Measurements from ENCODE around the gene LAMA3. TPM values are rescaled to one million over a fixed set of nuclear protein-coding genes. Genes with fewer than 3 reads are reported as not detected.
"Not testable (repeated sequence)": the region's sequence is repeated elsewhere in the genome, so short reads cannot be mapped to it uniquely, and the experiment has no call there.

The LAMA3 gene
- total RNA-seq, 8 experiments from 2014 or later: 0.22 to 20.5 (median 1.9) TPM

DNA sequence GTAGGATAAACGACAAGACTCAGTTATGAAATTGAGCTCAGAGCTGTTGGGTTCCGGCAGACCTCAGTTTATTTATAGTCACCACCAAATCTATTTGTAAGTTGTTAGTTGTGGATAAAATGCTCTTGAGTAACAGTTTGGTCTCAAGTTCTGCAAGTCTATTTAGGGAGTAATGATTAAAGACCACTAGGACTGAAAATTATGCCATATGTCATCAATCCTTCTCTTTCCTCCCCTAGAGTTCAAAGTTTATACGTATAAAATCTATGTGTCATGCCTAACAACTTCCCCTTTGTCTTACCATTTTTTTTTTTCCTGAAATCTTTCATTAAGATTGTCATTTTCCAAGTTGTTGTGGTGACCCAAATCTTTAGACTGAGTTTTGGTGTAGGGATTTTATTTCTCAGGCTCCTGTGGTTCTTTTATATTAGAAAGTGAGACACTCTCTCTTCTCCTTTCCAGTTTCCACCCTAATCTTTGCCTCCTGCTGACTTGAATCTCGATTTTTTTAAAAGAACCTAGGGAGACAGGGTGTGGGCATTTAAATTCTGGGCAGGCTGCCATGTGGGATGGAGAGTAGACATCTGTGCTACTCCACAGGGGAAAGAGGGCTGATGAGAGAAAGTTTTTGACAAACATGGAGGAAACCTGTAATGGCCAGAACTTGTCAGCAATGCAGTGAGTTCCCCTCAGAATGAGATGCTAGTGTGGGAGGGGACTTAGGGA is 51.0 kb downstream of the LAMA3 start:
- WGBS, 10 experiments: 13 to 100% (median 62%) methylated on average over 1 to 4 of the region's 4 CpGs
- H3K4me1 ChIP-seq (replicated peaks in 1 of 2): no peaks in the 10 kb centered on the region
- no peak overlapping the region for H3K4me3 ChIP-seq
- H3K27ac ChIP-seq: no peak overlapping the region
- peak in 3 of 8 experiments; percentile 76 to 80 (median 79) for ATAC-seq (replicated peaks in 6 of 8)
- in situ Hi-C loops (cut with MboI; ENCODE audit: low pct_unique_long_range_greater_than_20kb in 2 of 9, low sequenced_read_pairs in 9 of 9, unreplicated experiment in 9 of 9): no loop called here

DNA sequence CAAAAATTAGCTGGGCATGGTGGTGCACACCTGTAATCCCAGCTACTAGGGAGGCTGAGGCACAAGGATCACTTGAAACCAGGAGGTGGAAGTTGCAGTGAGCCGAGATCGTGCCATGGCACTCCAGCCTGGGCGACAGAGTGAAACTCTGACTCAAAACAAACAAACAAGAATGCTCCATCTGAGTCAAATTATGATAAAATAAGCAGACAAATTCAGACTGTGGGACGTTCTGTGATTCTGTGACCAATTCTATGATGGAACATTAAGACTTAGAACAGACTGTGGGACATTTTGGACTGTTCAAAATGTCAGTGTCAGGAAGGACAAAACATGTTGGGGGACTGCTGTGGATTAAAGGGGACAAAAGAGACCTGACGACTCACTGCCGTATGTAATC is 52.7 kb downstream of the LAMA3 start:
- ATAC-seq (replicated peaks in 6 of 8); H3K27ac ChIP-seq; H3K4me1 ChIP-seq (replicated peaks in 1 of 2); in situ Hi-C loops (cut with MboI; ENCODE audit: low pct_unique_long_range_greater_than_20kb in 2 of 9, low sequenced_read_pairs in 9 of 9, unreplicated experiment in 9 of 9); H3K4me3 ChIP-seq: not testable (repeated sequence)
- WGBS, 10 experiments: 12 to 91% (median 88%) methylated on average over 2 to 6 of the region's 6 CpGs; no CpG with 5 or more reads in 1 of the 10 experiments

DNA sequence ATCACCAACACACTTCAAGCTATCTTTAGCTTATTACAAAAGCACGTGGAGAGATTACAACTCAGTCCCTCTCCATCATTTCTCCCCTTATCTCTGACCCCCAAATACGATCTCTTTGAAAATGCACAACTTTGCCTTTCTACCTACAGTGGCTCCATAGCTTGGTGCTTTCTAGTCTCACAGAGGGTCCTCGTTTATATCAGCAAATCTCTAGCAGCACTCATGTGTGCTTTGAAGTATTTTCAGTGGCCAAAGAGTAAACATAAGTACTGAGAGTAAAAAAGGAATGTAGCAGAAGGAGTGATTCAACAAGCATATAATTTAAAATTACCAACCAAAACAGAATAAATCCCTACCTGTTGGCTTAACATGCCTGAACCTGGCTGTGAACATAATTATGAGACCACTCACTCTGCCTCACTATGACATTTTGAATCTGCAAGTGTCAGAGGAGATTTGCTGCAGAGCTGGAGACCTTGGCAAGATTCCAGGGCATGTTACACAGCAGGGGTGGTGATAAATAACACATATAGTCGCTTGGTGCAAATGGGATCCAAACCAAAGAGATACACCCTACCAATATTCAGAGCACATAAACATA is 54.6 kb downstream of the LAMA3 start:
- Histone ChIP-seq H3K27ac (no peak overlapping the region), H3K4me3 (no peak overlapping the region), H3K4me1 (replicated peaks in 1 of 2) (no peaks in the 10 kb centered on the region)
- 19 to 68% (median 49%) methylated on average over 1 to 4 of the region's 4 CpGs; no CpG with 5 or more reads in 1 of the 10 experiments for WGBS, 10 experiments
- in situ Hi-C loops (cut with MboI; ENCODE audit: low pct_unique_long_range_greater_than_20kb in 2 of 9, low sequenced_read_pairs in 9 of 9, unreplicated experiment in 9 of 9): no loop called here
- no peak for ATAC-seq (replicated peaks in 6 of 8)

DNA sequence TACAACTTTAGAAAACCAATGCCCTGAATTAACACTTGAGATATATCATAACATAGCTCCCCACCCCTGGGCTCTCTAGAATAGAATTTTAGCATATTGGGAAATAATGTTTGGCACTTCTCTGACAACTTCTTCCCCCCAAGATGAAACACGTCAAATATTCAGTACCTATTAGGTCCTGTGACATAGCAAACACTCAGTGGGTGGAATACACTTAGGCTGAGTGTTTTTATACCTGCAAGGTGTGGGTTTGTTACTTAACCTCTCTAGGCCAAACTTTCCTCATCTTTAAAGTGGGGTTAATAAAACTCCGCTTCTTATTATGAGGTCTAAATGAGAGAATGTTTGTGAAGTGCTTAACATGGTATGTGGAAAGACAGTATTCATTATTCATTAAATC is 56.1 kb downstream of the LAMA3 start:
- 62 to 100% (median 98%) methylated on average over 1 to 2 of the region's 2 CpGs; no CpG with 5 or more reads in 2 of the 10 experiments for WGBS, 10 experiments
- no peak for ATAC-seq (replicated peaks in 6 of 8)

DNA sequence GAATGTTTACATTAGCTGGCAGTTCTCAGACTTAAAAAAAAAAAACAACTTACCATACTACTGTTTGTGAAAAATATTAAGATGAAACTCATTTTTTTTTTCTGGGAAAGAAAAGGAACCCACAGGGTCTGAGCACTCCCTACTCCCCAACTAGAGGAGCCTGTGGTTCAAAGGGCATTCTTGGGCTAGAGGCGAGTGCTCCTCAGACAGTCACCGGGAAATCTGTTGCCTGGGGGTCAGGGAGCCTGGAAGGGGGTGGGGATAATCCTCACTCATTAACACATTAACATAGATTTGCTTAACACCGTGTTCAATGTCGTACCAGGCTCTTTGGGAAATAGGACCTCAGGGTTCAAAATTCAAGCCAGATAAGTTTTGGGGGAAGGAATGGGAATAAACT is 57.6 kb downstream of the LAMA3 start:
- no peak for ATAC-seq (replicated peaks in 6 of 8)
- WGBS, 10 experiments: 38 to 100% (median 76%) methylated on average over 1 to 4 of the region's 4 CpGs; no CpG with 5 or more reads in 5 of the 10 experiments
- H3K27ac ChIP-seq: no peak overlapping the region
- no peak overlapping the region for H3K4me3 ChIP-seq
- in situ Hi-C loops (cut with MboI; ENCODE audit: low pct_unique_long_range_greater_than_20kb in 2 of 9, low sequenced_read_pairs in 9 of 9, unreplicated experiment in 9 of 9): no loop called here
- H3K4me1 ChIP-seq (replicated peaks in 1 of 2): no peaks in the 10 kb centered on the region

More for the DNA sequence above, 56.1 kb downstream of the LAMA3 start:
- no peaks in the 10 kb centered on the region for H3K4me1 ChIP-seq (replicated peaks in 1 of 2)
- no peak overlapping the region for H3K27ac ChIP-seq
- no peak overlapping the region for H3K4me3 ChIP-seq
- in situ Hi-C loops (cut with MboI; ENCODE audit: low pct_unique_long_range_greater_than_20kb in 2 of 9, low sequenced_read_pairs in 9 of 9, unreplicated experiment in 9 of 9): no loop called here

DNA sequence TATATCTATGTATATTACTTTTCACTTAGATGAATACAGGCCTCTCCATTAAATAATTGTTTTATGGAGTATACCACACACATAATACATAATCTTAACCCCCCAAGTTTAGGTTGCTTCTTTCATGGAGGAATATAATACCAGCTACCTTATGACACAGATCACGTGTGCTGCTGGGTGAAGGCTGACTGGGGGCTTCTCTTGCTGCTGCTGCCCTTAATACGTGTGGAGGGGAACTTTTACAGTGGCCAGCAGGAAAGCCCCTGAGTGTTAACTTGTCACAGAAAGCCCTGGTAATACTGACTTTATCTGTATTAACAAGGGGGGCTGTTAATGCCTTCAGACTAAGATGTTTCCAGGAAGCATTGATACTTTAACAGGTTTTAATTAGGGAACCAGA is 63.1 kb downstream of the LAMA3 start:
- H3K27ac ChIP-seq: no peak overlapping the region
- WGBS, 10 experiments: 16 to 80% (median 63%) methylated on average over 1 to 2 of the region's 2 CpGs; no CpG with 5 or more reads in 5 of the 10 experiments
- H3K4me1 ChIP-seq (replicated peaks in 1 of 2): no peaks in the 10 kb centered on the region
- no peak overlapping the region for H3K4me3 ChIP-seq
- ATAC-seq (replicated peaks in 6 of 8): no peak
- in situ Hi-C loops (cut with MboI; ENCODE audit: low pct_unique_long_range_greater_than_20kb in 2 of 9, low sequenced_read_pairs in 9 of 9, unreplicated experiment in 9 of 9): loop anchor here in 1 of 9 experiments (25.0 kb wide), 1 partner anchor 110 kb away; no protein-coding TSS in a partner anchor

DNA sequence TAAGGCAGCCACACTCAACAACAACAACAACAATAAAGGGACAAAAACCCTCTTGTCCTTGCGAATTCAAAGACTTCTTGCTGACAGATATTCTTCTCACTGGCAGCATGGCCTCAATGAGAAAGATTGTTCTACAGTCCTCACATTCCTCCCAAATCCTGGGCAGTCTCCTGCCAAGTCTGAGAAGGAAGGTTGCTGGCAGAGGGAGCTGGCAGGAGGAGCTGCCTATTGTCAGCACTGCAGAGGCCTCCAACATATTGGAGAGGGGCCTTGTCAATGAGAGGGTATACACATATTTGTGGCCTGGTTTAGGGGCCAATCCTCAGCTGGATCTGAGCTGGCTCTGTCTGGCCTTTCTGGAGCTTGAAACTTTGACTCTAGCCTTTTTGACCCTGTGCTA is 63.5 kb downstream of the LAMA3 start:
- no peaks in the 10 kb centered on the region for H3K4me1 ChIP-seq (replicated peaks in 1 of 2)
- H3K4me3 ChIP-seq: no peak overlapping the region
- ATAC-seq (replicated peaks in 6 of 8): peak in 1 of 8 experiments; percentile 72
- H3K27ac ChIP-seq: no peak overlapping the region
- in situ Hi-C loops (cut with MboI; ENCODE audit: low pct_unique_long_range_greater_than_20kb in 2 of 9, low sequenced_read_pairs in 9 of 9, unreplicated experiment in 9 of 9): loop anchor here in 1 of 9 experiments (25.0 kb wide), 1 partner anchor 110 kb away; no protein-coding TSS in a partner anchor
- WGBS, 10 experiments: 14 to 86% (median 59%) methylated on average over 1 of the region's 1 CpG; no CpG with 5 or more reads in 4 of the 10 experiments

DNA sequence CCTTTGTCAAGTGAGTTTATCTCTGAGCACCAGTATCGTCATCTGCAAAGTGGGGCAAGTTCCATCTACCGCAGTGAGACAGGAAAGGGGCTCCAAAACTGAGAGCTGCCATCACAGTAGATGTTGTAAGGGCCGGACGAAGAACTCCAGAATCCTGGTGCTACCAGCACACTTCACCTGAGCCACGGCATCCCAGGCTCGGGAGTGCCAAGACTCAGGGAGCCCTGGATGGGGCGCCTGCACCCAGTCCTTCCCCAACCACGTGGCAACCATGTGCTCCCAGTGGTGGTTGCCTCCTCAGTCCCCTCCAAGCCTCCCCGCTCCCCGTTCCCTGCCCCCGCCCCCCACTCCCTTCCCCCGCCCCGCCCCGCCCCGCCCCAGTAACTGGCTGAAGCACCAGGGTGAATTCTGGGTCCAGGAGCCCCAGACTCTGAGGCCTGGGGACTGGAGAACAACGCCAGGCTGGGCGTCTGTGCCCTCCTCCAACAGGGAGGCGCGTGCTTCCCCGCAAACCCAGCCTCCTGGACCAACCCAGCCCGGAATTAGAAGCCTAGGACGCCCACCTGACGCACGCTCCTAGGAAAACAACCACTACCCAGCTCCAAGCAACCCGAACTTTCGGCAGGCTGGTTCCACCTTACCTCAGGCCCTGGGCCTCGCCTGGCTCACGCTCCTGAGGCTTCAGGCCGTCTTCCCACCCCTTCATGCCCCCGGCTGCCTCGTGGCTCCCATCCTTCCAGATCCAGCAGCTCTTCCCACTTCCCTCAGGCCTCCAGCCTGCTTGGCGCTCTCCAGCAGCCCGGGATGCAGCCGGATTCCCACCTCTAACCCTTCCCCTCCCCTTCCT is 67.6 kb downstream of the LAMA3 start:
- no peak for ATAC-seq (replicated peaks in 6 of 8)
- Histone ChIP-seq H3K4me1 (replicated peaks in 1 of 2) (no peaks in the 10 kb centered on the region), H3K27ac (no peak overlapping the region), H3K4me3 (no peak overlapping the region)
- in situ Hi-C loops (cut with MboI; ENCODE audit: low pct_unique_long_range_greater_than_20kb in 2 of 9, low sequenced_read_pairs in 9 of 9, unreplicated experiment in 9 of 9): loop anchor here in 1 of 9 experiments (25.0 kb wide), 1 partner anchor 105 kb away; no protein-coding TSS in a partner anchor
- WGBS, 10 experiments: 100% methylated on average over 1 to 2 of the region's 34 CpGs; no CpG with 5 or more reads in 7 of the 10 experiments

DNA sequence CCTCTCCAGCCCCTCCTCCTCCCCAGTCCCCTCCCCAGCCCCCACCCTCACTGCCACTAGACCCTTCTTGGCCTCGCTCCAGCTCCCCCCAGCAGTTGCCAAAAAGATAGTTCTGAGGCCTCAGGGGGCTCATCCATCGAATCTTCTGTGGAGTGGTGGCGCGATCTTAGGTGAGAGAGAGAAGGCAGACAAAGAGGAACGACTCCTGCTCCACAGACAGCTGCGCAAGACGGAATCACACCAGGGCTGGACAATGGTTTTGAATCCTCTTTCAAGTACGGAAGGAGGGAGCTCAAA is 68.1 kb downstream of the LAMA3 start:
- in situ Hi-C loops (cut with MboI; ENCODE audit: low pct_unique_long_range_greater_than_20kb in 2 of 9, low sequenced_read_pairs in 9 of 9, unreplicated experiment in 9 of 9): loop anchor here in 1 of 9 experiments (25.0 kb wide), 1 partner anchor 105 kb away; no protein-coding TSS in a partner anchor
- Histone ChIP-seq H3K4me1 (replicated peaks in 1 of 2) (no peaks in the 10 kb centered on the region), H3K27ac (no peak overlapping the region), H3K4me3 (no peak overlapping the region)
- 50 to 100% (median 86%) methylated on average over 1 to 4 of the region's 8 CpGs; no CpG with 5 or more reads in 5 of the 10 experiments for WGBS, 10 experiments
- ATAC-seq (replicated peaks in 6 of 8): no peak

DNA sequence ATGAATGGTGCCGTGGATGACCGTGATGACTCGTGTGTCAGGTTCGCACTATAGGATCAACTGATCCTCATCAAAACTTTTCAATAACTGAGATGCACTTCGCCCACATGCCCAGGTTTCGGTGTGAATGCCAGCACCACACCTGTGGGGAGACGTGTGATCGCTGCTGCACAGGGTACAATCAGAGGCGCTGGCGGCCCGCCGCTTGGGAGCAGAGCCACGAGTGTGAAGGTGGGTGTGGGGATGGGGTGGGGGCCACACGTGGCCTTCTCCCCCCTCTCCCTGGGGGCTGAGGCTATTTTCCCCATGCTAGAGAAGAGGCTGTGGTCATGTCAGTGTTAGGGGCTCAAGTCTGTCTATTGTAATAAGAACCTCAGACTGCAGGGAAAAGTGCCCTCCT is 69.0 kb downstream of the LAMA3 start:
- 61 to 88% (median 83%) methylated on average over 4 to 5 of the region's 14 CpGs; no CpG with 5 or more reads in 5 of the 10 experiments for WGBS, 10 experiments
- no peak for ATAC-seq (replicated peaks in 6 of 8)
- no peaks in the 10 kb centered on the region for H3K4me1 ChIP-seq (replicated peaks in 1 of 2)
- H3K4me3 ChIP-seq: no peak overlapping the region
- in situ Hi-C loops (cut with MboI; ENCODE audit: low pct_unique_long_range_greater_than_20kb in 2 of 9, low sequenced_read_pairs in 9 of 9, unreplicated experiment in 9 of 9): loop anchor here in 1 of 9 experiments (25.0 kb wide), 1 partner anchor 104 kb away; no protein-coding TSS in a partner anchor
- H3K27ac ChIP-seq: no peak overlapping the region

DNA sequence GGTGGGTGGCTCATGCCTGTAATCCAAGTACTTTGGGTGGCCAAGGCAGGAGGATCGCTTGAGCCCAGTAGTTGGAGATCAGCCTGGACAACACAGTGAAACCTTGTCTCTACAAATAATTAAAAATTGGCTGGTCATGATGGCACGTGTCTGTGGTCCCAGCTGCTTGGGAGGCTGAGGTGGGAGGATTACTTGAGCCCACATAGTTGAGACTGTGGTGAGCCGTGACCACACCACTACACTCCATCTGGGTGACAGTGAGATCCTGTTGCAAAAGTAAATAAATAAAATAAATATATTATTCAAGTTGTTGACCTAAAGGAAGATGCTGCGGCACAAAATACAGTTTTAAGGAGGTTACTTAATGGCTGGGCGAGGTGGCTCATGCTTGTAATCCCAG is 72.7 kb downstream of the LAMA3 start:
- WGBS, 10 experiments: 50 to 100% (median 92%) methylated on average over 1 to 4 of the region's 5 CpGs; no CpG with 5 or more reads in 3 of the 10 experiments
- in situ Hi-C loops (cut with MboI; ENCODE audit: low pct_unique_long_range_greater_than_20kb in 2 of 9, low sequenced_read_pairs in 9 of 9, unreplicated experiment in 9 of 9): loop anchor here in 1 of 9 experiments (25.0 kb wide), 1 partner anchor 100 kb away; no protein-coding TSS in a partner anchor
- Histone ChIP-seq H3K4me3 (no peak overlapping the region), H3K4me1 (replicated peaks in 1 of 2) (no peaks in the 10 kb centered on the region), H3K27ac (no peak overlapping the region)
- ATAC-seq (replicated peaks in 6 of 8): no peak

DNA sequence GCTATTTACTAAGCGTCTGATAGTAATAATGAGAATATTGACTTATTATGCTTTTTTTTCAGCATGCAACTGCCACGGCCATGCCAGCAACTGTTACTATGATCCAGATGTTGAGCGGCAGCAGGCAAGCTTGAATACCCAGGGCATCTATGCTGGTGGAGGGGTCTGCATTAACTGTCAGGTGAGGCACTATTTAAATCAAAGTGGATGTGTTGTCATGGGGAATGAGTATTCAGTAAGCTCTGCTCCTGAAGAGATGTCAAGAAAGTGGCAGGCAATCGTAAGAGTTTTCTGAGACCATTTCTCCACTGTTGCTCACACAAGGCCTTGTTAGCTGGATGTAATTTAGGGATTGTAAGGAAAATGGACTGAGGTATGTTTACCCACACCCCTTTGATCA is 74.1 kb downstream of the LAMA3 start:
- in situ Hi-C loops (cut with MboI; ENCODE audit: low pct_unique_long_range_greater_than_20kb in 2 of 9, low sequenced_read_pairs in 9 of 9, unreplicated experiment in 9 of 9): loop anchor here in 1 of 9 experiments (25.0 kb wide), 1 partner anchor 99 kb away; no protein-coding TSS in a partner anchor
- no peak for ATAC-seq (replicated peaks in 6 of 8)
- no peak overlapping the region for H3K27ac ChIP-seq
- H3K4me1 ChIP-seq (replicated peaks in 1 of 2): no peaks in the 10 kb centered on the region
- 73 to 100% (median 95%) methylated on average over 1 to 4 of the region's 4 CpGs for WGBS, 10 experiments
- no peak overlapping the region for H3K4me3 ChIP-seq
